Gastrocnemius medialis (tissue), 4 donors: Measurements from ENCODE around the gene ARHGEF10L. TPM values are rescaled to one million over a fixed set of nuclear protein-coding genes. Genes with fewer than 3 reads are reported as not detected.

Experiments used
- ATAC-seq, 2 donors: fragments of 150-250 bp; one replicate each; pipeline ENCODE4 v1.9.1; 2016
- DNase-seq, 2 donors: peaks; one replicate each; pipeline ENCODE4 v3.0.0-alpha.2; 2019
- H3K27ac ChIP-seq, 4 donors: fragments of 200-600 bp; sonication (generic); 1 replicate in 1 of 4; 2 replicates in 3 of 4; pipeline ENCODE4 v1.5.1; 2016 to 2018; ENCODE audit warnings: mild to moderate bottlenecking in 2 of 4, moderate library complexity in 1 of 4
- H3K27me3 ChIP-seq, 3 donors: fragments of 200-600 bp; sonication (generic) in 2 of 3; 1 replicate in 1 of 3; 2 replicates in 2 of 3; pipeline versions ENCODE4 v1.5.1 to v1.6.0; 2016 to 2019; ENCODE audit warnings: mild to moderate bottlenecking in 1 of 3, moderate library complexity in 1 of 3
- H3K36me3 ChIP-seq, 2 donors: fragments of 200-600 bp; sonication (generic) in 1 of 2; one replicate each; pipeline ENCODE4 v1.5.1; 2017 to 2018
- H3K4me1 ChIP-seq, 2 donors: fragments of 200-600 bp; sonication (generic) in 1 of 2; one replicate each; pipeline ENCODE4 v1.5.1; 2016 to 2017; ENCODE audit warnings: mild to moderate bottlenecking in 2 of 2
- H3K4me3 ChIP-seq, 4 donors: fragments of 200-600 bp; sonication (generic) in 3 of 4; 1 replicate in 1 of 4; 2 replicates in 3 of 4; pipeline ENCODE4 v1.5.1; 2016 to 2019; ENCODE audit warnings: mild to moderate bottlenecking in 2 of 4
- H3K9me3 ChIP-seq, 3 donors: fragments of 200-600 bp; sonication (generic) in 2 of 3; 1 replicate in 1 of 3; 2 replicates in 2 of 3; pipeline ENCODE4 v1.5.1; 2016 to 2019
- CTCF ChIP-seq, 5 experiments: fragments of 450-650 bp in 3 of 5; fragments of 200-600 bp in 2 of 5; sonication (generic) in 2 of 5; IDR thresholded peaks in 4 of 5; conservative IDR thresholded peaks in 1 of 5; 1 replicate in 4 of 5; 2 replicates in 1 of 5; pipeline ENCODE4 v1.5.1; 2016 to 2019; ENCODE audit warnings: antibody characterized with exemption in 5 of 5, mild to moderate bottlenecking in 3 of 5, moderate library complexity in 3 of 5
- POLR2A ChIP-seq, 2 donors: fragments of 450-650 bp; IDR thresholded peaks; one replicate each; pipeline ENCODE4 v1.6.1; 2017; ENCODE audit warnings: antibody characterized with exemption in 2 of 2, mild to moderate bottlenecking in 2 of 2, moderate library complexity in 2 of 2
- in situ Hi-C, 4 donors: fragments of 200-750 bp; cut with MboI; loops; one replicate each; pipeline versions ENCODE4 v1.15.0 to v1.8.0; 2017; ENCODE audit warnings: low sequenced_read_pairs in 4 of 4
- intact Hi-C: fragments of 100-400 bp; cut with DNase I; formaldehyde crosslinking; loops from one replicate; pipeline ENCODE4 v1.15.1; 2023; ENCODE audit warnings: low total_unique reads
- total RNA-seq, 4 donors: library from RNA; depleted of rRNA; stranded (reverse); fragments of >200 nt; gene quantifications; one replicate each; pipeline versions ENCODE4 v1.1.0 to v1.2.3, GENCODE V29; 2016

Gene ARHGEF10L
- total RNA-seq, 4 donors from 2014 or later, result 21.2 to 111 (median 73.8) TPM

- H3K27me3 ChIP-seq, result no peaks in the 10 kb centered on the region
- no peak overlapping the region for H3K27ac ChIP-seq
- intact Hi-C loops (no loop called here), in situ Hi-C loops (no loop called here)
- ATAC-seq, result no peak
- no peaks in the 10 kb centered on the region for H3K9me3 ChIP-seq
- no peaks in the 10 kb centered on the region for H3K36me3 ChIP-seq
- H3K4me3 ChIP-seq, result no peak overlapping the region
- no peak for DNase-seq
- peaks cover 12 to 19% of the 10 kb centered on the region in 2 donors for H3K4me1 ChIP-seq
- TF ChIP-seq POLR2A (IDR thresholded peaks at IDR 0.05) (no peak), CTCF (IDR thresholded peaks at IDR 0.05 in 4 of 5, conservative IDR thresholded peaks at IDR 0.05 in 1 of 5) (no peak)
Observed at GRCh38 chr1:17678011-17678410, 138.5 kb downstream of the ARHGEF10L start.

- TF ChIP-seq CTCF (IDR thresholded peaks at IDR 0.05 in 4 of 5, conservative IDR thresholded peaks at IDR 0.05 in 1 of 5), result no peak
- TF ChIP-seq POLR2A (IDR thresholded peaks at IDR 0.05), result no peak
- intact Hi-C loops, result no loop called here
- ATAC-seq (no peak), DNase-seq (no peak)
- Histone ChIP-seq H3K4me3 (no peak overlapping the region), H3K27me3 (no peaks in the 10 kb centered on the region), H3K27ac (no peak overlapping the region), H3K36me3 (peaks cover 0 to 7% of the 10 kb centered on the region in 2 donors), H3K9me3 (no peaks in the 10 kb centered on the region), H3K4me1 (peaks cover 0 to 2% of the 10 kb centered on the region in 2 donors)
- in situ Hi-C loops, result no loop called here
Observed at GRCh38 chr1:17679856-17680255, 140.4 kb downstream of the ARHGEF10L start.

- DNase-seq (no peak), ATAC-seq (no peak)
- no peak for TF ChIP-seq POLR2A (IDR thresholded peaks at IDR 0.05)
- no peak for TF ChIP-seq CTCF (IDR thresholded peaks at IDR 0.05 in 4 of 5, conservative IDR thresholded peaks at IDR 0.05 in 1 of 5)
- no peaks in the 10 kb centered on the region for H3K27me3 ChIP-seq
- intact Hi-C loops, result no loop called here
- in situ Hi-C loops, result no loop called here
- H3K36me3 ChIP-seq, result peaks cover 0 to 7% of the 10 kb centered on the region in 2 donors
- no peaks in the 10 kb centered on the region for H3K4me1 ChIP-seq
- no peak overlapping the region for H3K4me3 ChIP-seq
- no peak overlapping the region for H3K27ac ChIP-seq
- no peaks in the 10 kb centered on the region for H3K9me3 ChIP-seq
Observed at GRCh38 chr1:17680308-17680707, 140.8 kb downstream of the ARHGEF10L start.

- Histone ChIP-seq H3K4me3 (no peak overlapping the region), H3K4me1 (peaks cover 8 to 16% of the 10 kb centered on the region in 2 donors), H3K27ac (no peak overlapping the region), H3K36me3 (peaks cover 0 to 7% of the 10 kb centered on the region in 2 donors), H3K27me3 (no peaks in the 10 kb centered on the region), H3K9me3 (no peaks in the 10 kb centered on the region)
- no peak for TF ChIP-seq CTCF (IDR thresholded peaks at IDR 0.05 in 4 of 5, conservative IDR thresholded peaks at IDR 0.05 in 1 of 5)
- no peak for TF ChIP-seq POLR2A (IDR thresholded peaks at IDR 0.05)
- in situ Hi-C loops, result no loop called here
- ATAC-seq (no peak), DNase-seq (no peak)
- intact Hi-C loops, result no loop called here
Observed at GRCh38 chr1:17682400-17682799, 142.9 kb downstream of the ARHGEF10L start.

- no peaks in the 10 kb centered on the region for H3K27me3 ChIP-seq
- peaks cover 0 to 17% of the 10 kb centered on the region in 2 donors for H3K36me3 ChIP-seq
- DNase-seq, result no peak
- intact Hi-C loops, result no loop called here
- no peak overlapping the region for H3K4me3 ChIP-seq
- peaks cover 8 to 16% of the 10 kb centered on the region in 2 donors for H3K4me1 ChIP-seq
- TF ChIP-seq POLR2A (IDR thresholded peaks at IDR 0.05) (no peak), CTCF (IDR thresholded peaks at IDR 0.05 in 4 of 5, conservative IDR thresholded peaks at IDR 0.05 in 1 of 5) (no peak)
- in situ Hi-C loops, result no loop called here
- no peaks in the 10 kb centered on the region for H3K9me3 ChIP-seq
- H3K27ac ChIP-seq, result no peak overlapping the region
- no peak for ATAC-seq
Observed at GRCh38 chr1:17683598-17683997, 144.1 kb downstream of the ARHGEF10L start.
